ENCODE results near the gene USP3.
A peak's percentile ranks its signal among the peaks of the same experiment; 100 is the strongest.

Gene USP3

DNA sequence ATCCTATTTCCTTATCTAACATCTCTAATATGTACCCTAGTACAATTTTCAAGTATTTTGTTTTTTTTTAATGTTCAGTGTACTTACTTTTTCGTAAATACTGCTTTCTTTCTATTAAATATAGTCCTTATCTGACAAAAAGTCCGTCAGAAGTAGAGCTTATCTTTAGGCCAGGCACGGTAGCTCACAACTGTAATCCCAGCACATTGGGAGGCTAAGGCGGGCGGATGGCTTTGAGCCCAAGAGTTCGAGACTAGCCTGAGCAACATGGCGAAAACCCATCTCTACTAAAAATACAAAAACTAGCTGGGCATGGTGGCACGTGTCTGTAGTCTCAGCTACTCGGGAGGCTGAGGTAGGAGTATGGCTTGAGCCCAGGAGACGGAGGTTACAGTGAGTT lies 41.1 kb downstream of the USP3 start:
- DNase-seq, result no peak

DNA sequence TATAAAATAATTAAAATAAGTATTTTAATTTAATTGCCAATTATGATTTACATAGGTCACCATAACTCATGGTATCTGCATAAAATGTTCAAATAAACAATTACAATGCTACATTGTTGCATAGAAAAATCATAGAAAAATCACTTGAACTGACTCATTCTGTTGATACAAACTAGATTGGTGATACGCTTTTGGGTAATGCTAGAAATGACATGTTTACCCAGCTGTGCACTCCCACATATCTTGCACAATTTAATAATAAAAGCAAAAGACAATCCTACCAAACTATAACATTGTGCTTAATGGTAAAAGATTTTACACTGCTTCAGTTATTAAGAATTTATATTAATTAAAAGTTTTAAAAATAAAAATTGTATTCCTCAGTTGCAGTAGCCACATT lies 47.0 kb downstream of the USP3 start:
- DNase-seq, result peak; percentile 15 to 62 (median 56)

DNA sequence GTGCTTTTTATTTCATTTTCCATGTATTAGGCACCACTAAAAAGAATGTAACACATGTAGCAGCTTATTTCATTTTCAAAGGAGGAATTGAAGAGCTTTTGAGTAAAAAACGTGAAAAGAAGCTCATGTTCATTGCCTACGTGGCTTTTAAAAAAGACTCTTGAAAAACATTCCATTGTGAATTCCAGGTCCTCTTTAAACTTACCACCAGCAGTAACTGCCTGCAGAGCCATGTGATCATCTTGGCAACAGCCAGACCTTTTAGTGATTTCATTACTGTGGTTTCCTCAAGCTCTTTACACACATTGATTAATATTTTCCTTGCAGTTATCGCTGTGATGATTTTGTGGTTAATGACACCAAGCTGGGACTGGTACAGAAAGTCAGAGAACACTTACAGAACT lies 49.0 kb downstream of the USP3 start:
- peak; percentile 21 to 63 (median 43) for DNase-seq

DNA sequence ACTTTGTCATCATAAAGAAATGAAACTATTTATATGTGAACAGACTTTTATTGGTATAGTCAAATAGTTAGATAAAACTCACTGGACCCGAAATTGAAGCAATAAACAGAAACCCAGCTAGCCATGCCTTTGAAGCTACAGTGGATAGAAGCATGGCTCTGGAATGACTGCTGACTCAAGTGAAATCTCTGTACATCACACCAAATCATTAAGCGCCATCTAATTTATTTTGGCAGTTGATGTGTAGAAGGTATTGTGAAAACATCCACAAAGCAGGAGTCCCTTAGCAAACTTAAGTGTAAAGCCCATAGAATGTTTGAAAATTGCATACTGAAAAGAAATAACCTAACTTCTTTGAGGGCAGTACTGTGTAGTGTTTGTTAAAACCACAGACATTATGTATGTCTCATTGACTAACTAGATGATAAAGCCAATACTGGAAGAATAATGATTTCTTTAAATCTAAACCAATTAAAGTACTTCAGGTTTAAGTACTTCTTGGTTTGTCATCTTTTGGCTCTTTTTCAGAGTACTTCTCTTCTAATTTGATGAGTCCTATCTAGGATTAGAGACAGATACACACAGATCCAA lies 50.0 kb downstream of the USP3 start:
- no peak for DNase-seq

DNA sequence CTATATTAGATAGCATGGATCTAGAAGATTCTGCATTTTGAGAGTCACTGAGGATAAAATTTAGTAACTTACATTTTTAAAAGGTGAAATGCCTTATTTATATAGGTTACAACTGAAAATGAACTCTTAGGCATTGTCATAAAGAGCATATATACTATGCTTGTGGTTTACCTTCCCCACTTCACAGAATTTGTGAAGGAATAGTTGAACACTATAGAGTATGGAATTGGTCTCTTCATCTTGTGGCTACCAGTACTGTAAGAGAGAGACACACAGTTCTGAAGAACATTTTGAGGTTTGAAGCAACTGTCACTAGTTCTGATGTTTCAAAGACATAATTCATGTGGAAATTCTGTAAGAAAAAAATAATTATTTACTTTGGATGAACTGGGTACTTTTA lies 51.1 kb downstream of the USP3 start:
- no peak for DNase-seq

DNA sequence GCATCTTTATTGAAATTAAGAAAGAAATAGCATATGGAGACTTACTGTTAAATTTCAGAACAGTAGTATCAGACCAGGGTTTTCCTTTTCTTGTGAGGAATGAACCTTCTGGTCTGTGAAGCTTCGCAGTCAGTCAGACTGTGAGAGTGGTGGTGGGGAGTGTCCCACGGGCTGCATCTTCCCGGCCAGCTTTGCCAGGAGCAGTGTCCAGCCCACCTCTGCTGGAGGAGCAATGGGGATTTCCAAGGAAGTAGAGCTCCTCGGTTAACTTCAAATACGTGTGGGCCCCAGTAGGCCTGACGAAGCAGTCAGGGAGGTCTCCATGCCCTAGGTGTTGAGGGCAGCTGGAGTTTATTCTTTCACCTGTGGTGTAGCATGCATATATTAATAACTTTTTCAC lies 51.9 kb downstream of the USP3 start:
- DNase-seq, result no peak

DNA sequence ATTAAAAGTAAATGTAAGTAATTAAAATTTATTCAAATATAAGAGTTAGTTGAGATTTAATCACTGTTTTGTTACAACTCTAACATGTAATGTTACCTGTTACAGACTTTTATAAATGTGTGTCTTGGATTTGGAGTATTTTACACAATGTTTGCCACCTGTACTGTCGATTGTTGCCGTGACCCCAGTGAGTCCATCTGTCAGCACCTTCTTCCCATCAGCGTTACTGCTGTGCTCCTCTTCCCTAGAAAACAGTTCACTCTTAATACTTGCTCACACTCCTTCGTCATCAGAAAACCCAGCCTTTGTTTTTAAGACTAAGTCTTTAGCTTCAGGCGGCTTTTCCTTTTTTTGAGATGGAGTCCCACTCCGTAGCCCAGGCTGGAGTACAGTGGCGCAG lies 52.3 kb downstream of the USP3 start:
- DNase-seq, result no peak

DNA sequence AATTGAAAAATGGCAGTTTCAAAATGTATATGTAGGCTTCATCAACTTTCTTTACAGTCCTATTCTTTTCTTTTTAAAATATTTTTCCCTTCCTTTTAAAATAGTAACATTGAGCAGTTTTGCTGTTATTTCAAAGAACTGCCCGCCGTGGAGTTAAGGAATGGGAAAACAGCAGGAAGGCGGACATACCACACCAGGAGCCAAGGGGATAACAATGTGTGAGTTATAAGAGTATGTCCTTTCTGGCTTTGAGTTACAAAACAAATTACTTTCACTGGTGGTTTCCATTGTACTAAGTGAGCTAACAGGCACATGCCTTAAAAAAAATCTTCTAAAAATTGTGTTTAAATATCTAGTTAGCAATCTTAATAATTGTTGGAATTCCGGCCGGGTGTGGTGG lies 55.4 kb downstream of the USP3 start:
- DNase-seq, result no peak

DNA sequence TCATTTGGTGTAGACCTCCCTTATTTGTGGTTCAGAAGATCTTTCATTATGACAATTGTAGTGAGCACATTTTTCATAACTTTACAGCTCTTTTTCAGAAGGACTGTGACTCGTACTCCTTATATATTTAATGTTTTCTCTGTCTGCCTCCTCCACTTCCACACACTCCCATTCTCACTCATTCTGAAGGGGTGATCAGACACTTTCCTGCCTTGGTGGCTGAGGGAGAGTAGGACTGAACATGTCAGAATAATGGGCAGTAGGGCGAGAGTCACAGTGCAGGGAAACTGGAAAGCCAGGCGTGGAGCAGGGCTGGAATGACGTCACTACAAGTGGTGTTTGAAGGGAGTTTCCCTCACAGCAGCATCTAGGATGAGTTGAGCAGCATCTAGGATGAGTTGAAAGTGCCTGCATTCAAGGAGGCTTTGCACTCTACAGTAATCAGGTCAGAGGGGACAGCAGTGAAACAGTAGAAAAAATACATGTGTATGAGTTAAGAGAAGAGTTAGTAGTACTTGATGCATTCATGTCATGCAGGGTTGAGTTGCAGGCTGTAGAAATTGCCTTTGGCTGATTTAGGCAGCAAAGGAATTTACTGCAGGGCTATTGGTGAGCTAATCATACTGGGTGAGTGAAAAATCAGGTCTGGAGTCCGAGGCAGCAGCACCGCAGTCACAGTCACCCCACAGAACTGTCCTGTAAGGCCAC lies 56.5 kb downstream of the USP3 start:
- DNase-seq, result peak; percentile 11 to 32 (median 20)

DNA sequence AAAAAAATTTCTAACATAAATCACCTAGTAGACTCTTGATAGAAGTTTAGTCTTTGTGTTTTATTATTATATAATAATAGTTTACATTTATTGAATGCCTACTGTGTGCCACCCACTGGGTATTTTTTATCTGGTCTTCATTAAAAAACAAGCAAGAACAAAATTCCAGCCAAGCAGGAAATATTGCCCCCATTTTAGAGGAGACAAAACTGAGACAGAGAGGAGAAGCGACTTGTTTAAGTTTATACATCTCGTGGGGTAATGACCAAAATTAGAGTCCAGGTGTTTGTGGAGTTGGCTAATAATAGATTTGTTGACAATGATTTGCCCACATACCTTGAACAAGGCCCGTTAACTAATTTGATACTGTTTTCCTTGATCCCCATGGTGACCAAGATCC lies 59.7 kb downstream of the USP3 start:
- DNase-seq, result no peak

DNA sequence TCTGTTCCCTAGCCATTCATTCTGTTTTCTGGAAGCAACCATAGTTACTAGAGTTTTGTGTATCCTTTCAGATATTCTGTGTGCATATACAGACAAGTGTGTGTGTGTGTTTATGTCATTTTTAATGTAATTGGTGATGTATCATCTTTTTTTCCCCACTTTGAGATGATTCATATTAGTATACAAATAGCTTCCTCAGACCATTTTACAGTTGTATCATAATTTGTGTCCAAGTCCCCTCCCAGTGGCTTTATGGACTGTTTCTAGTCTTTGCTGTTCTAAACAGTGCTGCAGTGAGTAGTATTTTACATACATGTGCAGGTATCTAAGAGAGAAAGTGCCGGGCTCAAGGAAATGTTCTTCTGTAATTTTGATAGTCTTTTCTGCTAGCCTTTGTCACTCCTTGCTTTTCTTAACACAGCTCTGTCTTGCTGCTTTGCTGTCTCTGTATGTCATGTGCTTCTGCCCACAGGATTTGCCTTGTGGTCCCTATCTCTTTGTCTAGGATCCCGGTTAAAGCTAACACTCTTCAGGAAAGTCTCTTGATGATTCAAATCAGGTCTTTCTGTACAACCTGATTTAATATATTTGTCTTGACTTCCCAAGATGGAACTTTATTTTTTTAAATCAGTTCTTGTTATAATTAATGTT lies 61.3 kb downstream of the USP3 start:
- DNase-seq, result peak; percentile 12 to 63 (median 48)

DNA sequence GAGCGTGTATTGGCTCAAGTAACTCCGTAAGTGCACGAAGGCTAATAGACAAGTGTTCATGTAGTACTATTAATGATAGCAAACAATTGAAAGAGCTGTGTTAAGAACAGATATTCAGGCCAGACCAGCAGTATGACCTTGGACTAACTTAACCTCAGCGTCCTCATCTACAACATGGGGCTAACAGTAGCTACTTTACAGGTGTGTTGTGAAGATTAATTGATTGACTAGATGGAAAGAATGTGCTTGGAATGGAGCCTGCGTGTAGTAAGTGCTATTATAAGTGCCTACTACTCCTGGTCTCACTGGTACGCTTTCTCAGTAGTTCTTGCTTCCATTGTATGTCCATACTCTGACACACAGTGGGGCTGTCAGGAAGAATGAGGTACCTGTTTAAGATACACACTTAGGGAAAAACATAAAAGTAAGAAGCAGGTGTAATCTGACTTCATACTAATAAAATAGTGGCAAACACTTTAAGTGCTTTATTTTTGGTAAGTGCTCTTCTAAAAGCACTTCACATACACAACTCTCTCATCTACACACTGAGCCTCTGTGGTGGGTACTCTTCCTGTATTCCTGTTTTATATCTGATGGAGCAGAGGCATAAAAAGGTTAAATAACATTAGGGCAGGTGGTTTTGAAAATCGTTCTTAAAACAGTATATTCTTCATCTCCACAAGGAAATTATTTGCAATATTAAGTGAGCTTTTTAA lies 68.5 kb downstream of the USP3 start:
- DNase-seq, result no peak

DNA sequence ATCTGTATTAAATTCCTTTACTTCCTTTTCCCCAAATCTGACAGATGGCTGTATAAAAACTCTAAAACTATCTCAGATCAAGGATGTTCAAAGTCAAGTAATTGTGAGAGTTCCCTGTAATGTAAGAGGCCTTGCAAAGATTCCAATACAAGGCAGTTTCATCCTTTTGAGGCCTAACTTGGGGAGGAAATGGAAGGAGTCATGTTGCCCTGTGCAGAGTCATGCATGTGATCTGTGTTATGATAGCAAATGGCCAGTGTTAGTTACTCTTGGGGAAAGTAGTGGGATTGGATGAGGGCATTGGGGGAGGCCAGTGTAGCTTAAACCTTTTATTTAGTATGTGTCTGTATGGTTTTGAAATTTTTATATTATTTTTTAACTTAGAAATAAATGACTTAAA lies 69.1 kb downstream of the USP3 start:
- no peak for DNase-seq

DNA sequence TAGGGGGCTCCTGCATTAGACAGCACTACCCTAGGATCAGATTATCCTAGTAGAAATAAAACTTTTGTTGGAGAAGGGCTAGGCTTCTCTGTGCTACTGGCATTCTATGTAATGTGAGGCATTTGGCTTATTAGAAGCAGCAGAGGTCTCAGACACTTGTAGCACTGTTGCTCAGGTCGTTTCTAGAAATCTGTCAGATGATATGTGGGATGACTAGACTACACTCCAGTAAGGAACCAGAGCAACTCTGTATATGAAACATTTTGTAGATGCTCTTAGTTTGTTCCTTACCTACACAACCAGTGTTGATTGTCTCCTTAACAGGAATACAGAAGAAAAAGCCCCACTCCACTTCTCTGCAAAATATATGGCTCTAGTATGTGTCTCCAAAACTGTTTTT lies 70.9 kb downstream of the USP3 start:
- no peak for DNase-seq

DNA sequence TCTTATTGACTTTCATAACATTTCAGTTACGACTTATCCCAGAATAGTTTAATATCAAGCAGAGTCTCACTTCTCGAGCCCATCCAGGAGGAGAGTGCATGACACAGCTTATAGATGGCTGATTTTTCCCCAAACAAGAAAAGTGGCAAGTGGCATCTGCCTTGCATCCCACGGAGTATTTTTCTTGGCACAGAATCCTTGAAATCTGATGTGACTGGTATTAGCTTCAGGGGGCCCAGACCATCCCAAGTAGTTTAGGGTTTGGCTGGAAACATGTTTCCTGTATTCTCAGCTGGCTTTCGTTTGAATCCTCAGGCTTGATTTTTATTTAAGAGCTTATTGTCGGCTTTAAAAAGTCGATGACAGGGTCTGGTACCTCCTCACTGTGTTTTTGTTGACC lies 72.0 kb downstream of the USP3 start:
- no peak for DNase-seq

DNA sequence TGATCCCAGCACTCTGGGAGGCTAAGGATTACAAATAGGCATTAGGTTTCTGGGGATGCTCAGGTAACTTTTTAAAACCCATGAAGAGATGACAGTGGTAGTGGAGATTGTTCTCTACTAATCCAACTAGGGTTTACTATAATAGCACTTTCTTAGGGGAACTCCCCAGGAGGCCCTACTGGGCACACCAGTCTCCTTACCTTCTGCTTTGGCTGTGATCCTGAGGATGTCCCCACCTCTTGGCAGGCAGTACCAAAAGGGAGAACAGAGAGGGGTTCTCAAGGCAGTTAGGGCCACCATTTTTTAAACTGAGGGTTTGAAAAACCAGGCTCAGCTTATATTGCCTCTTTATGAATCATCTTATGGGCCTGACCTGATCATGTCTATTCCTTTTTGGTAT lies 77.8 kb downstream of the USP3 start:
- no peak for DNase-seq

DNA sequence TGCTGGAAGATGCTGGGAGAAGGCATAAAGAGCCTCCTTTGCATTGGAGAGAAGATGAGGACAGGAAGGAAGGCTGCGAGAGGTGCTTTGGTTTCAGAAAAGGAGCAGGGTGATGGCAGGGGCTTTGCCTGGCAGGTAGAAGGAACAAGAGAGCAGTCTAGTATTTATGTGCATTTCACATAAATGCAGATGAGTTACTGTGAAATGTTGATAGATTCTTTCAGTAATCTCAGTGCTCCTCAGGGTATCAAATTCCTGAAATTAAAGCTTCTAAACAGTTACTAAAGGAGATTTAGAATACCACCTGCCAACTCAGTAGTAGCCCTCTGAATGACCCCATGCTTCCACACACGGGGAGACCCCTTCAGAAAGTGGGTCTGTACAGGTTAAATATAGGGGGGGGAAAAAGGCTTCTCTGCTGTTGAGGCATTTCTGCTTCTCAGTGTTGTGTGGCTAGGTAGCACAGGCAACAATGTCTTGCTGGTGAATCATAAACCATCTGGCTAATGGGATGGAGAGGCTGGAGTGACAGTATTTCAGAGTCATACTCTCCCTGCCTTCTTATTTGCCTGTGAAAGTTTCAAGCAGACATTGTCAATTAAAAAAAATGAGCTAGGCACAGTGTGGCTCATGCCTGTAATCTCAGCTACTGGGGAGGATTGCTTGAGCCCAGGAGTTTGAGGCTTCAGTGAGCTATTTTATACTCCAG lies 78.5 kb downstream of the USP3 start:
- DNase-seq, result no peak

DNA sequence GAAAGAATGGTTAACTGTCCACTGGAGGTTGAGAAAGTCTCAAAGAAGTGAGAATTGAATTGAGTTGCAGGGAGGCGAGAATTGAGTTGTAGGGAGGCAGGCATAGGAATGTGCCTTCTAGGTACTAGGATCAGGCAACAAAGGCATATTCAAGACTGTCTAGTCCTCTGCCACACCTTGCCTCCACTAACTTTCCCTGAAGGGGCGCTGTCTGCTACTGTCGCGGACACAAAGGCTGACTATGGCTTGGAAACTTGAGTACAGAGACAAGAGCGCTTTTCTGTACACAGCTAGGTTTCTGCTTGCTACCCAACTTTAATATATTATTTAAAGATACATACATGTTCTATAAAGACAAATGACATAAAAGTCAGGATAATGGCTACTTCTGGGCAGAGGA lies 82.4 kb downstream of the USP3 start:
- no peak for DNase-seq

DNA sequence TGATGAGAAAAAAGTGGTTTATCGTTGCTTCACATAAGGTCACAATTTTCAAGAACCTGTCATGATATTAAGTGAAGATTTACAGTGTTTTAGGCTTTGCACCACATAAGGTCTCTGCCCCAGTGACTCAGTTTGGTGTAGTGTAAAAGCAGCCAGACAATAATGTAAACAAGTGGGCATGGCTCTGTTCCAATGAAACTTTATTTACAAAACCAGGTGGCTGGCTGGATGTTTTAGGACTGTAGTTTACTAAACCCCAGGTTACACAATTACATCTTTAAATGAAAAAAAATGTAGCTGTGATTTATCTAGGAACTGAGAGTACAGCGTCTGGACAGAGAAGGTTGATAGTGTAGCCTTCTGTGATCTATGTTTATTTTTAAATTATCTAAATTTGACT lies 83.1 kb downstream of the USP3 start:
- DNase-seq, result no peak

DNA sequence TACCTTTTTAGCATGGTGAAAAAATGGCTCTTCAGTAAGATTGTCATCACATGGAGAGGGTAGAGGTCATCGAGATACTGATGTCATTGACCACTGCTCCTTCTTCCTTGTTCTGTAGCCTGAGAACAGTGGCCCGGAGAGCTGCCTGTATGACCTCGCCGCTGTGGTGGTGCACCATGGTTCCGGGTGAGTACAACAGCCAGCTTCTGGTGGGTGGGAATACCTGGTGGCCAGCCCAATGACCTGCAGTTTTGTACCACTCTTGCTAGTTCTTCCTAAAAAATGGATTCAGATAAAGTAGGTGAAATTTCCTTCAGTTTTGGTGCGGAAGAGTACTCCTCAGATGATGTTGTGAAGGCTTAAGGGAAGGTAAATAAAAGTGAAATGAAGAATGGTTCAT lies 84.4 kb downstream of the USP3 start:
- DNase-seq, result no peak

DNA sequence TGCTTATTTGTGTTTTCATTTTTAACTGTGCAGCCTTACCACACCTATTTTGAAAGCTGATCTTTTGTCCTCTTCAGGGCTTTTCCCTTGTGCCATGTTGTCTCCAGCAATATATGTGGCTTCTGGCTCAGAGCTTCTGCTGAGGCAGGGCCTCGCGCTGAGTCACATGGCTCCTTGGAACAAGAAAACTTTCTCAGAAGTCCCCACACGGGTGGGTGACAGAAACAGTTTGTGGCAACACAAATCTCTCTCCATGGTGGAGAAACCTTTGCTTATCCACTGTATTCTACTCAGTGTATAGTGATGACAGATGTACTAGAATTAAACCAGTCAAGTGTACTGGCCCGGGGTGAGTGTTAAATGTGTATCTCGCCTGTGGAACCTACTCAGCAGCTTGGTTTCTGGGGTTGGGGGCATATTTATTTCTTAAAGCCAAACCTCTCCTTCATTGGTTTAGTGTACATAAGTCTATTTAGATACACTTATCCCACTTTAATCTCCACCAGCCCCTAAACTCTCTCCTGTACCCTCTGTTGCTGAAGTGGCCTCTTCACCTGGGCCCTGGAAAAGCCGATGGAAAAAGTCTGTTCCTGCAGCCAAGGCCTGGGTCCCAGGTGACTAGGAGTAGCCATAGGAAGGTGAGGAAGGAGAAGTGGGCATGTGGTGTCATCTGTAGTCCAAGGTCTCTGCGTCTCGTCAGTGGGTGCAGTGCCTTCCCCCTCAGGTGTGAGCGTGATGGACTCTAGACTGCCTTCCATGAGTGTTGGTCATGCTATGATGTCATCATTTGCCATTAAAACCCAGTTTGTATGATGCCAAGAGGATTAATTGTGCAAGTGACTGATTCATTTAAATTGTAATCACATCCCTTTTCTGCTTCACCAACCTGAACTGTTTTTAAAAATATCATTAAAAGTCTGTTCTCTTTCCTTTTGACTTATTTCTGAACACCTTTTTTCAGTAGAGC lies 89.6 kb downstream of the USP3 start:
- DNase-seq, result no peak

DNA sequence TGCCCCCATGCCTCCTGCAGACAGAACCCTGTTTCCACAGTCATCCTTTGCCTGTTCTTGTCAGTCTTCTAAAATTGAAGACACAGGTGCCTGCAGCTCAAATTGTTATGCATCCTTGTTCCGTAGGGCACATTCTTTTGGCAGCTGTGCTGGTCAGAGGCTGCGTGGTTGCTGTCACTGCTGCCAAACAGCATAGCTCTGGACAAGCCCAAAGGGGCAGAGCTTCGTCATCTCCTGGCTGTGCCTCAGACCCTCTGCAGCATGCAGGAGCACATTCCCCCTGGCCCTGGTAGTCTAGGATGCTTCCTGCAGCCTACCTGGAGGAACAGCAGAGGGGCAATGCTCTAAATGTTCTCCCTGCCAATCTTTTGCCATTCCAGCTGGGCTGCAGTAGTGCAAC lies 90.7 kb downstream of the USP3 start:
- no peak for DNase-seq
